Measurements from ENCODE around the gene TBC1D13. TPM values are rescaled to one million over a fixed set of nuclear protein-coding genes. Genes with fewer than 3 reads are reported as not detected.

The TBC1D13 gene
- total RNA-seq, 2 donors from 2014 or later = 21.9 to 24.4 TPM

- intact Hi-C loops (cut with DNase I, micrococcal nuclease) = no loop called here
- peak; percentile 96 to 98 for DNase-seq
- peak; percentile 90 for ATAC-seq
Measured at GRCh38 chr9:128818099-128818838, 31.2 kb downstream of the TBC1D13 start, which contains the start of gene ENDOG. Gene ENDOG (plus strand): TSS chr9:128818500. CDS start chr9:128818685, 185 bp downstream.

- peak; percentile 31 for ATAC-seq
- peak in 1 of 2 donors; percentile 66 for DNase-seq
- intact Hi-C loops (cut with DNase I, micrococcal nuclease) = no loop called here
Measured at GRCh38 chr9:128818839-128819715, 32.0 kb downstream of the TBC1D13 start.

GRCh38 chr9:128819716-128820664 lies 32.9 kb downstream of the TBC1D13 start:
- DNase-seq (peak; percentile 29 to 57), ATAC-seq (peak; percentile 16)
- intact Hi-C loops (cut with DNase I, micrococcal nuclease) = no loop called here

- intact Hi-C loops (cut with DNase I, micrococcal nuclease) = no loop called here
- ATAC-seq (no peak), DNase-seq (no peak)
Measured at GRCh38 chr9:128820665-128821583, 33.9 kb downstream of the TBC1D13 start.

- intact Hi-C loops (cut with DNase I, micrococcal nuclease) = no loop called here
- DNase-seq (no peak), ATAC-seq (no peak)
Measured at GRCh38 chr9:128821584-128822406, 34.7 kb downstream of the TBC1D13 start.

- no peak for ATAC-seq
- DNase-seq = no peak
- intact Hi-C loops (cut with DNase I, micrococcal nuclease) = no loop called here
Measured at GRCh38 chr9:128822407-128823042, 35.5 kb downstream of the TBC1D13 start.

GRCh38 chr9:128823362-128823902 lies 36.4 kb downstream of the TBC1D13 start:
- DNase-seq (no peak), ATAC-seq (no peak)
- intact Hi-C loops (cut with DNase I, micrococcal nuclease) = no loop called here

- DNase-seq (no peak), ATAC-seq (no peak)
- intact Hi-C loops (cut with DNase I, micrococcal nuclease) = no loop called here
Measured at GRCh38 chr9:128823903-128824406, 36.9 kb downstream of the TBC1D13 start.

GRCh38 chr9:128824911-128825310 lies 37.9 kb downstream of the TBC1D13 start:
- DNase-seq (no peak), ATAC-seq (no peak)
- intact Hi-C loops (cut with DNase I, micrococcal nuclease) = no loop called here

- intact Hi-C loops (cut with DNase I, micrococcal nuclease) = no loop called here
- DNase-seq (no peak), ATAC-seq (no peak)
Measured at GRCh38 chr9:128825923-128826700, 39.1 kb downstream of the TBC1D13 start.

GRCh38 chr9:128828267-128828666 lies 41.2 kb downstream of the TBC1D13 start:
- DNase-seq = no peak
- ATAC-seq = no peak
- intact Hi-C loops (cut with DNase I, micrococcal nuclease) = no loop called here

- intact Hi-C loops (cut with DNase I, micrococcal nuclease) = no loop called here
- no peak for DNase-seq
Measured at GRCh38 chr9:128828719-128829452, 41.8 kb downstream of the TBC1D13 start.

GRCh38 chr9:128829477-128830251 lies 42.6 kb downstream of the TBC1D13 start, which contains the start of gene SPOUT1:
Gene SPOUT1 (minus strand): TSS chr9:128829794. CDS start chr9:128829780, 14 bp downstream.
- ATAC-seq (peak; percentile 99), DNase-seq (peak; percentile 93 to 95)
- intact Hi-C loops (cut with DNase I, micrococcal nuclease) = no loop called here

More at GRCh38 chr9:128828719-128829452, 41.8 kb downstream of the TBC1D13 start:
- ATAC-seq = peak; percentile 16

GRCh38 chr9:128833696-128834095 lies 46.6 kb downstream of the TBC1D13 start:
- DNase-seq = no peak
- intact Hi-C loops (cut with DNase I, micrococcal nuclease) = no loop called here

More at GRCh38 chr9:128833696-128834095, 46.6 kb downstream of the TBC1D13 start:
- ATAC-seq = no peak
